Measurements from ENCODE around the gene PLA2G4F.

The PLA2G4F gene

DNA sequence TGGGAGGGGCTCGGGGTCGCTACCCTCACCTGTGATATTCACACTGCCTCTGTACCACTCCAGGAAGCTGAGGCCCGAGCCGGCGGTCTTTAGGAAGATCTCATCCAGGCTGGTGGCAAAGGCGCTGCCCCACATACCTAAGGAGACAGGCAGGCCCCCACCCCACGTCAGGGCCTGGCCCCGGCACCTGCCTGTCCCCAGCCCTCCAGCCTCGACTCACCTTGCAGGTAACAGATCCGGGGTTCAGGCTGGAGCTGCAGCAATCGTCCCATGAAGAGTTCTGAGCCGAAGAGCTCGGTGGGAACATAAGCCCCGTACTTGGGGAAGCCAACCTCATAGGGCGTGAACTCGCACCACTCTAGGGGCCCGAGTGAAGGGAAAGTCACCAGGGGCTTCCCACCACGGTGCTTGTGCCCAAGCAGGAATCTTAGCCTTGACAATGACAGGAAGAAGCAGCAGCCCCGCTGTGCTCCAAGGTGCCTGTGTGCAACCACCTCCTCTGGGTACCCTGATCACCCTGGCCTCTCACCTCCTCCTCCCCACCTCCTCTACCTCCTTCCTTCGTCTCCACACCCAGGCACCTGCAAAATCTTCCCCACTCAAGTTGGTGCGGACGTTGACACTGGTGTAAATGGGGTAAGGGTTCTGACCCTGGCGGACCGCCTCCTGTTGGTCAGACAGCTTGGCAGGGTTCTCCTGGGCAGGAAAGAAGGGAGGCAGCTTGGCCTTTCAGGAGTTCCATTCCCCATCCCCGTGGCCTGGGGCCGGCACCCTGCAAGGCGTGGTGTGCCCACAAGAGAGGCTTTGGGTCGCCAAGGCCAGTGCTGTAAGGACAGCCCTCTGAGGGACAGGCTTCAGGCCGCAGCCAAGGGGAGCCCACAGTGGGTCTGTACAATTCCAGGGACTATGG is 10.6 kb downstream of the PLA2G4F start:
- H3K9me3 Mint-ChIP-seq = no peaks in the 10 kb centered on the region
- ATAC-seq (no peak), DNase-seq (ENCODE audit: low spot score in 2 of 2) (no peak)
- H3K4me1 Mint-ChIP-seq = no peaks in the 10 kb centered on the region
- H3K4me3 Mint-ChIP-seq = no peak overlapping the region
- H3K27ac Mint-ChIP-seq = no peak overlapping the region
- H3K36me3 Mint-ChIP-seq = no peaks in the 10 kb centered on the region

DNA sequence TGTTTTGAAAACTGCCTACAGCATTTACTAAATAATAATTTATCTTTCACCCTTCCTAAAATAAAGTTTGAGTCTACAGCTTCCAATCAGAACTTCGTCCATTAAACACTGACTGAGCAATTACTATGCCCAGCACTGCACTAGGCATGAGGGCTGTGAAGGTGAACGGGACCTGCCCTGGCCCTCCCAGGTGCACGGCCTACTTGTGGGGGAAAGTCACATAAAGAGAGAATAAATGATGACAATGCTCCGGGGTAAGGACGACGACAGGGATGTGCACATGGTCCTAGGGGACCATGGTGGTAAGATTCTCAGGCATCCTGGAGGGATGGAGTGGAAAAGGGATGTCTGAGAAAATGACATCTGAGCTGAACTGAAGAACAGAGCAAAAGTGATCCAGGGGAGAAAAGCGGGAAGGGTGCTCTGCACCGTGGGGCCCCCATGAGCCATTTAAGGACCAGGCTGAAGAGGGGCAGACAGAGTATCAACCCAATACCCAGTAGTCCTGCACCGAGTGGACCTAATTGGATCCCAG is 11.5 kb downstream of the PLA2G4F start:
- Mint-ChIP-seq H3K36me3 (no peaks in the 10 kb centered on the region), H3K4me3 (no peak overlapping the region), H3K9me3 (no peaks in the 10 kb centered on the region), H3K4me1 (no peaks in the 10 kb centered on the region), H3K27ac (no peak overlapping the region)
- DNase-seq (ENCODE audit: low spot score in 2 of 2) (no peak), ATAC-seq (no peak)

DNA sequence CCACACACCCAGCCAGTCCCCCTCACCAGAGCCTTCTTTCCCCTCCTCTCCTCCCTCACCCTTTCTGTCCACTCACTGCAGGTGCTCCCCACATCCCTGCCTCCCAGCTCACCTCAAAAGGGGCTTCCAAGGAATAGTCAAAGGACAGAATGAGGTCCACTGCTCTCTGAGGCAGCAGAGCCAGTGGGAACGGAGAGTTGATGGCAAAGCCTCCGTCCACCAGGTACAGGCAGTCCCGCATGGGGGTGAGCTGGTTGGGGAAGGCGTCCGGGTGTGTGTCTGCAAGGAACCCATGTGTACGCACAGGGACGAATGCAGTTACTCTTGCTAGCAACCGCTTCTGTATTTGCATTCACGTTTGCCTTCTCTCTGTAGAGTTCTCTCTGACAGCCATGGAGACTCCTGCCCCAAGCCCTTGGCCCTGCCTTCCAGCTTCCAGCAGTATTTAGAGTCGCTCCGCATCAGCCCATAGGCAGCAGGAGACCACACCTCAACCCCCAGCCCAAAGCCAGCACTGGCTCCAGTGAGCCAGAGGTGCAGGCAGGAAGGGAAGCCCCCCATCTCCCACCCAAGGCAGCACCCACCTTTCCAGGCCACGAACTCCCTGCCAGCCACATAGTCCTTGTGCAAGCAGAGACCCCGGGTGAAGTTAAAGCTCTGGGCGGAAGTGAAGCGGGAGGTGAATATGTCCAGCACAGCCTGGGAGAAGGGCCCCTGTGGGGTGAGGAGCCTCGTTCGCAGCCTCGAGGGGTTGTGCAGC is 12.4 kb downstream of the PLA2G4F start:
- no peak overlapping the region for H3K4me3 Mint-ChIP-seq
- H3K27ac Mint-ChIP-seq = no peak overlapping the region
- DNase-seq (ENCODE audit: low spot score in 2 of 2) (no peak), ATAC-seq (no peak)
- H3K36me3 Mint-ChIP-seq = no peaks in the 10 kb centered on the region
- H3K9me3 Mint-ChIP-seq = no peaks in the 10 kb centered on the region
- no peaks in the 10 kb centered on the region for H3K4me1 Mint-ChIP-seq

DNA sequence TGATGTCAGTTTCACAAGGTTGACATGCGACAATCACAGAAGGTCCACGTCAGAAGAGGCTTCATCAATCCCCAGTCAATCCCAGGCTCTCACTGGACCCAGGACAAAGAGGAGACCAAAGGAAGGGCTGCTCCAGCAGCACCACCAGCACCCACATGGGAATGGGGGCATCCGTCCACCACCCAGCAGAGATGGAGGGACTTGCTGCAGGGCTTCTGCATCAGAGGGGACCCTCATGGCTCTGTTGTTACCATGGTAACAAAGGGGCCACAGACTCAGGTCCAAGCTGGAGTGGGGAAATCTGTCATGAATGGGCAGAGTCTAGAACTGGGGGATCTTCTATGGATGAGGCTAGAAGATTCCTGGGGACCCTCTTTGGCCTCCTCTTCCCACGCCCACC is 13.1 kb downstream of the PLA2G4F start:
- ATAC-seq (no peak), DNase-seq (ENCODE audit: low spot score in 2 of 2) (no peak)
- Mint-ChIP-seq H3K36me3 (no peaks in the 10 kb centered on the region), H3K27ac (no peak overlapping the region), H3K4me1 (no peaks in the 10 kb centered on the region), H3K9me3 (no peaks in the 10 kb centered on the region), H3K4me3 (no peak overlapping the region)

DNA sequence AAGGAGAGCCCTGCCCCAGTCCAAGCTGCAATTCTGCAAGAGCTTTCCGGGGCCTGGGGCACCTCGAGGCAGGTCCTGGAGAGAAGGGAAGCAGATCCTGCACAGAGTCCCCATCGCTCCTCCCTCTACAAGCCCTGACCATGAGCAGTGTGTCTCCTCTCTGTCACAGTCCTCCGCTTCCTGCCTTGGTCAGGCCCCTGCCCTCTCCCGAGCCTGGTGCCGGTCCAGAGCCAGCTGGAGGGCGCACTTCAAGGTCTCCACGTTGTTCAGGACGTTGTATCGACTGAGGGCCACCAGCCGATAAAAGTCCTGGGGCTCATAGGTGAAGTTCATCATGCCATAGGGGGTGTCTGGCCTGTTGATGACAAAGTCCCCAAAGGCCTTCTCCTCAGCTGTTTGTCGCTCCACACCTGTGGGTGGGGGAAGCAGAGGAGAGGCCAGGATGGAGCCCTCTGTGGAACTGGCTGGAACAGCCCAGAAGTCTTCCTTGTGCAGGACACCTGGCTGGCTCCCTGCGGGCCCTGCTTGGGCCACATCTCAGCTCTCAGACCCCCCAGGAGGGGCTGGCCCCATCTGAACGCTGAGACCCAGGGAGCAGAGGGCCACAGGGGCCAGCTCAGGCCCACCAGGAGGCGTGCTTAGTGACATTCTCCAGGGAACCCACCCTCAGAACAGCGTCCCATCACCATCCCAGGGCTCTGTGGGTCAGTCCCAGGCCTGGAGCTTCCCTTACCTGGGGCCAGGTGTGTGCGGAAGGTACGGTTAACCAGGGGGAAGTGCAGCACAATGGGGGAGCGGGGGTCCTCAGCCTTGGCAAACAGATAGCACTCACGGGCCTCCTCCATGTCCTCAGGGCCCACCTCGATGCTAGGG is 14.4 kb downstream of the PLA2G4F start:
- Mint-ChIP-seq H3K4me1 (no peaks in the 10 kb centered on the region), H3K27ac (no peak overlapping the region)

DNA sequence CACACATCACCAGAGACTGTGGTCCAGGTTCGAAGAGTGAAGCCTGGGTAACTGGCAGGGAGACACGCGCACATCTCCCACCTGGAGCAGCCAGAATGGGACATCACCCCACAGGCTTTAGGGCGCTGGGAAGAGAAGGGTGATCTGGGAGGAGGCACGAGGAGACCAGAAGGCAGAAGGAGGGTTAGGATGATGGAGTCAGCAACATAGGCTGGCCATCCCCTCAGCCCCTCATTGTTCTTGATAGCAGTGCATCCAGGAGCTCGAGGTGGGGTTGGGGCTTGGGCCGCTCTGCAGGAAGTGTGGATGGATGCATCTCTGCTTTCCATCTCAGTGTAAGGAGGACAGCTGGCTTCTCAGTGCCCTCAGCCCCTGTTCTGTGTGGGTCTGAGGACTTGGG is 15.2 kb downstream of the PLA2G4F start:
- no peak overlapping the region for H3K27ac Mint-ChIP-seq
- no peak for DNase-seq (ENCODE audit: low spot score in 2 of 2)

More for the DNA sequence above, 14.4 kb downstream of the PLA2G4F start:
- Mint-ChIP-seq H3K9me3 (no peaks in the 10 kb centered on the region), H3K4me3 (no peak overlapping the region), H3K36me3 (no peaks in the 10 kb centered on the region)
- no peak for DNase-seq (ENCODE audit: low spot score in 2 of 2)
- ATAC-seq = no peak

DNA sequence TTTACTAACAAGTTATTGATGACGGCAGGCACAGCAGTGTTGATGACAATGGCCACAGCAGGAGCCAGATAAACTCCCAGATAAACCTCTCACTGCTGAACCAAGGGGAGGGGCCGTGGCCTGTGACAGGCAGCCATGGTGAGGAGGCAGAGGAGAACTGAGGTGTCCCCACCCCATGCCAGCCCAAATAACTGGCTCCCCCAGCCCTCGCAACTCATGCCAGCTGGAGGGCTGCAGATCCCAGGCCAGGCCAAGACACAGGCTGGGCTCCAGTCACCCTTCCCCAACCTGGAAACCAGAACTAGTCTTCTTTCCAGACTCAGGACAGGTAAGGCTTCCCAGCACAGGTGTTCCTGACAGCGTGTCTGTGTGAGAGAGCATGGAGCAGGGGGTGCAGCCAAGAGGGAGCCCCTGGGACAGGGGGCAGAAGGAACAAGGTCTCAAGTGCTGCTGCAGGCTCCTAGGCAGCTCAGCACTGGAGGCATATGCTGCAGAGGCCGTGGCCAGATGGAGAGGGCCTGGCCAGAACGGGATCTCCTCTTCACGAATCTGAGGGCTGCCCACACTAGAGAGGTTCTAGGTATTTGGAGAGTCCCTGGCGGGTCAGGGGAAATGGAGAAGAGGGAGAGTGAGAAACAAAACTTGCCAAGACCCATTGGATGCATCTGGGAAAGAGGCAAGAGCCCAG is 15.9 kb downstream of the PLA2G4F start:
- Mint-ChIP-seq H3K36me3 (no peaks in the 10 kb centered on the region), H3K9me3 (no peaks in the 10 kb centered on the region), H3K4me1 (no peaks in the 10 kb centered on the region), H3K4me3 (no peak overlapping the region), H3K27ac (no peak overlapping the region)
- ATAC-seq (no peak), DNase-seq (ENCODE audit: low spot score in 2 of 2) (no peak)

More for the DNA sequence above, 15.2 kb downstream of the PLA2G4F start:
- Mint-ChIP-seq H3K9me3 (no peaks in the 10 kb centered on the region), H3K36me3 (no peaks in the 10 kb centered on the region), H3K4me1 (no peaks in the 10 kb centered on the region), H3K4me3 (no peak overlapping the region)
- ATAC-seq = no peak

DNA sequence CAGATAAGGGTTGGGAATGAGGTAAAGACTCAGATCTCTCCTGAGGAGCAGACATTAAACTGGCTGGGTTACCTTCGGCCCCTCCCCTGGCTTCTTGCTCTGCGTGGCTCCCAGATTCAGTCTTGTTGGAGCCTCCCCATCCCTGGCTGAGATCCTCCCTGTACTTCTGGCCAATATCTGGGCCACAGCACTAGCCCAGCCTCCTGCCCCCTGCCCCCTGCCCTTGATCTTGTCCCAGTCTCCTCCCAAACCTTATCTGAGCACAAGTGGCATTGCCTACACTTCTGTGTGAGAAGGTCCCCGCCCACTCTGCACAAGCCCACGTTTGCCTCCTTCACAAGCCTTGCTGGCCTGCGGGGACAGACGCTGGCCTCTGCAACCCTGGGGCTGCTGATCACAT is 16.8 kb downstream of the PLA2G4F start:
- Mint-ChIP-seq H3K36me3 (no peaks in the 10 kb centered on the region), H3K4me1 (no peaks in the 10 kb centered on the region), H3K4me3 (no peak overlapping the region), H3K27ac (no peak overlapping the region), H3K9me3 (no peaks in the 10 kb centered on the region)
- no peak for DNase-seq (ENCODE audit: low spot score in 2 of 2)
- no peak for ATAC-seq

DNA sequence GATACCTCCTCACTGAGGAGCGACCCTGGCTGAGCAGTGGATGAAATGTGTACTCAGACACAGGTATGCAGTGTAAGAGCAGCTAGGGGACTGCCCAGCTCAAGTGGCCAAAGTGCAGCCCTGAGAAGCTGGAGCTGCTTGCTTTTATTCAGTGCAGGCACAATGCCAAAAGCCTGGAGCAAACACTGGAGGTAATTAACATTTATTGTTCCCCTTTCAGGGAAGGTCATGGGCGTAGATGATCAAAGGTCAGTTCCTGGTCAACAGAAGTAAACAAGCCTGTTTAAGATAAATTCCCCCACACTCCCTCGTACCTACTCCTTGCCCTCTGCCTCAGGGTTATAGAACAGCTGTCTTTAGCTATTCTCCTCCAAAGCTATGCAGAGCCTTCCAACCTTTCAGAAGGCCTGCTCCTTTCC is 17.5 kb downstream of the PLA2G4F start:
- Mint-ChIP-seq H3K27ac (no peak overlapping the region), H3K4me3 (no peak overlapping the region)

DNA sequence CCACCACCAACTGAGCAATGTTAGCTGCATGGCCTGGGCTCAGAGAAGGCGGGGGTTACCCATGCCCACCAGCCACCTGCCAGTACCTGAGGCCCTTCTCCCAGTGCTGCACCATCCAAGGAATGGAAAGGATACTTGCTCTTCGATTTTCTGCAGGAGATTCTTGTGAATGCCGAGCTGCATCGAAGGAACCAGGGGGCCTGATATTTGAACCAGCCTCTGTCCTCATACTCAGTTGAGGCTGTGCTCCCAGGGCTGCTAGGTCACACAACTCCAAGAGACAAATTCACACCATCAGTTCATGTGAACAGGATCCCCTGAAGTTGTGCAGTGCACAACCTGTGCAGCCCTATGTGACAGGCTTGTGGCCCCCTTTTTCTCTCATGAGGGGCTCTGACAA is 18.0 kb downstream of the PLA2G4F start:
- Mint-ChIP-seq H3K36me3 (no peaks in the 10 kb centered on the region), H3K4me3 (no peak overlapping the region), H3K4me1 (no peaks in the 10 kb centered on the region), H3K27ac (no peak overlapping the region), H3K9me3 (no peaks in the 10 kb centered on the region)
- ATAC-seq (no peak), DNase-seq (ENCODE audit: low spot score in 2 of 2) (no peak)

More for the DNA sequence above, 17.5 kb downstream of the PLA2G4F start:
- DNase-seq (ENCODE audit: low spot score in 2 of 2) (no peak), ATAC-seq (no peak)
- no peaks in the 10 kb centered on the region for H3K36me3 Mint-ChIP-seq
- H3K4me1 Mint-ChIP-seq = no peaks in the 10 kb centered on the region
- no peaks in the 10 kb centered on the region for H3K9me3 Mint-ChIP-seq

DNA sequence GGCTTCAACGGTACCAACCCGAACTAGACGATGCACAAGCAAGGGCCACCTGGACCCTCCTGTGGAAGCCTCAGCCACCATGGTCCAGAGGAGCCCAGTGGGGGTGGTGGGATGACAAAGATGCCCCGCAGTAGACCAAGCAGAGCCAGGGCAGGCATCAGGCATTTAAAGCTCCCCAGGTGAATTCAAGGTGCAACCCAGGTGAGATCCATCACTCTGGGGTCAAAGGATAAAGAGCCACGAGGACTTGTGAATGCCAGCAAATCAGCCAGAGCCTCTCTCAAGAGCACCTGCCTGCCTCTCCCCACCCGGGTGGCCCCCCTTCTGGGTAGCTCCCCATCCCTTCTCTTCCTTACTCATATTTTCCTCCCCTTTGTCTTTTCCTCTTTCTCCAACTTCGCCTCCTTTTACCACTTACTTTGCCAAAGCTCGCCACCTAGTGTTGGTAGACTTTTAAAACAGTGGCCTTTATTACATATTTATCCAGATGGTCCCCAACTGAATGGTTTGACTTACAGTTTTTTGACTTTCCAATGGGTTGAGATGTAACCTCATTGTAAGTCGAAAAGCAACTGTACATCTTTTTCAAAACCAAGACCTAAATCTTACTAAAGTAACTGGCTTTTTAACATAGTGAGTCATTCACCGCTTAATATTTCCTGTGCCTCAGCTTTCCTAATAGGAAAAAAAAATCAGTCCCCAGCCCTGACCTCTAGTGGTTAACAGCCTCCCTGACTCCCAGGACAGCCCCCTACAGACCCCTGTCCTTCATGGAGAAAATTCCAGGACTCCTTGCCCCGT is 18.8 kb downstream of the PLA2G4F start:
- ATAC-seq = no peak
- H3K36me3 Mint-ChIP-seq = no peaks in the 10 kb centered on the region
- H3K4me1 Mint-ChIP-seq = no peaks in the 10 kb centered on the region
- no peak overlapping the region for H3K27ac Mint-ChIP-seq
- H3K4me3 Mint-ChIP-seq = no peak overlapping the region
- peak in 1 of 2 donors; percentile 47 for DNase-seq (ENCODE audit: low spot score in 2 of 2)
- no peaks in the 10 kb centered on the region for H3K9me3 Mint-ChIP-seq

DNA sequence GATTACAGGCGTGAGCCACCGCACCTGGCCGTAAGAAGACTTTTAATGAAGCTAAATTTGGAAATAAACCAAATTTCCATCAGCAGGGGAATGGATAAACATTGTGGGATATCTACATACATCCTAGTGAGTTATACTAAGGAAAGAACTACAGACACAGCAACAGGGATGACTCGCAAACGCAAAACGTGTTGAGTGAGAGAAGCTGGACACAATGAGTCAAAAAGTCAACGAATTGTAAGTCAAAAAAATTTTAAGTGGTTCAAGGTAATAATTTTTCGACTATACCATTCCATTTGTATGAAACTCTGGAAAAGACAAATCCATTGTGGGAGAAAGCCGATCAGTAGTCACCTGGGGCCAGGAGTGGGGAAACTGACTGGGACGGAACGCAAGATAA is 19.9 kb downstream of the PLA2G4F start:
- Mint-ChIP-seq H3K4me3 (no peak overlapping the region), H3K36me3 (no peaks in the 10 kb centered on the region), H3K27ac (no peak overlapping the region), H3K4me1 (no peaks in the 10 kb centered on the region), H3K9me3 (no peaks in the 10 kb centered on the region)
- no peak for ATAC-seq
- DNase-seq (ENCODE audit: low spot score in 2 of 2) = no peak

DNA sequence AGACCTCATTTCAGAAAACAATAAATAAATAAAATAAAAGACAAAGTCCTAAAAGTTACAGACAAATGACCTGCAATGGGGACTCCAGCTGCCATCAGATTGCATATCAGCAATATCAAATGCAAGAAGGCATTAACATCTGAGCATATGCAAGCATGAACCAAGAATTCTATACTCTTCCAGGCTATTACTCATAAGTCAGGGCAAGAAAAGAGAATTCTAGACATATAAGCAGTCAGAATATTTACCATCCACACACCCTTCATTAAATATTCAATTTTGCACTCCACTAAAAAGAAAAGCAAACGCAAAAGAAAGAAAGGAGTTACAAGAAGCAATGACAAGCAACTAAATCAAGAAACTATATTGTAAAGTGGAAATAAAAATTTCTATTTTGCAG is 21.1 kb downstream of the PLA2G4F start:
- no peak overlapping the region for H3K4me3 Mint-ChIP-seq
- H3K27ac Mint-ChIP-seq = no peak overlapping the region
- no peaks in the 10 kb centered on the region for H3K9me3 Mint-ChIP-seq
- H3K4me1 Mint-ChIP-seq = no peaks in the 10 kb centered on the region
- no peaks in the 10 kb centered on the region for H3K36me3 Mint-ChIP-seq
- DNase-seq (ENCODE audit: low spot score in 2 of 2) = no peak
- no peak for ATAC-seq

Data from stimulated activated effector memory CD8-positive, alpha-beta T cell treated with anti-CD3 and anti-CD28 coated beads, Interleukin-12 subunit alpha, Interleukin-12 subunit beta, amount 100 ng/mL, for 72 hours (primary cell).